Activated CD8-positive, alpha-beta memory T cell treated with anti-CD3 and anti-CD28 coated beads, Interleukin-2, amount 50 U/mL, for 48 hours (primary cell): Measurements from ENCODE around the gene SALL4.
"Not testable (repeated sequence)": the region's sequence is repeated elsewhere in the genome, so short reads cannot be mapped to it uniquely, and the experiment has no call there.

ENCODE experiments used
- DNase-seq: peaks from one replicate; pipeline ENCODE4 v3.0.0-alpha.2; 2020

Gene SALL4

DNA sequence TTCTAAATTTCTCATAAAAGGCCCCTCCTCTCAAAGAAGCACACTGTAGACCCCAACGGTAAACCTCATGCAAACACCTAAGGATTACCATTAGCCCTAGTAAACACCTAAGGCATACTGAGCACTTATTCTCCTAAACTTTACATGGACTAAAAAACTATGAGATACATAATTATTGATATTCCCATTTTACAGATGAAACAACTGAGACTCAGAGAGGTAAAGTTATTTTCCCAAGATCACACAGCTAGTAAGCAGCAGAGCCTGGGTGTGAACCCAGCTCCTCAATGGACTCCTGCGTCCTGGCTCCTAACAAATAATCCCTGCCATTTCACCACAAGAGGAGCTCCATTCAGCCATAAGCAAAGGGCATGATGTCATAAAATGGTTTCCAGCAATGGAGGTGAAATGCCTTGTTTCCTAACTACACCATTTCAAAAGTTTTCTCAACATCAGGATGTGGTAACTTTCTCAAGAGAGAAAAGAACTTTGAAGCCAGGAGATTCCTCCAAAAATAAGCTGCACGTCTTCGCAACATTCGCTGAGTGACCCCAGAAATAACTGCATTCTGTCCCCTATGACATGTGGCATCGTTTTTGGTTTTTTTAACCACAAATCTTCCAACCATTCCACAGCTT is 38.2 kb downstream of the SALL4 start:
- DNase-seq, result no peak

DNA sequence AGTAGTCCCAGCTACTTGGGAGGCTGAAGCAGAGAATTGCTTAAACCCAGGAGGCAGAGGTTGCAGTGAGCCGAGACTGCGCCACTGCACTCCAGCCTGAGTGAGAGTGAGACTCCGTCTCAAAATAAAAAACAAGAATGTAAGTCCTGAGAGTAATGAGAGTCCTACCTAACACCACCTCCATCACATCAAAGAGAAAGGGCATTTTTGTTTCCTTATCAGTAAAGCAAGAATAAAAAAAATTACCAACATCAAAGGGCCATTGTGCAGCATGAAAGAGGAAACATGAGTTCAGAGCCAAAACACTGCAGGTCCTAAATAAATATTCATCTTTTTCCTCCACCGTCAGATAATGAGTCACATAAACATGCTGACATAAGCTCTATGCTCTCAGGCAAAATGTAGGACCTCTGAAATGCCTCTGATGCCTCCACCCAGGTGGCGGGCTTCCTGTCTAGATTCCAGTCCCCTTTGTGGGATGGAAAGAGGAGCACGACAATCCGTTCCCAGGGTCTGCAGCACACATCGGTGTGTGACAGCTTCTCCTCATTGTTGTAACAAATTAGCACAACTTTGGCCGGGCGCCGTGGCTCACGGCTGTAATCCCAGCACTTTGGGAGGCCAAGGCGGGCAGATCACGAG is 41.3 kb downstream of the SALL4 start:
- DNase-seq, result no peak

DNA sequence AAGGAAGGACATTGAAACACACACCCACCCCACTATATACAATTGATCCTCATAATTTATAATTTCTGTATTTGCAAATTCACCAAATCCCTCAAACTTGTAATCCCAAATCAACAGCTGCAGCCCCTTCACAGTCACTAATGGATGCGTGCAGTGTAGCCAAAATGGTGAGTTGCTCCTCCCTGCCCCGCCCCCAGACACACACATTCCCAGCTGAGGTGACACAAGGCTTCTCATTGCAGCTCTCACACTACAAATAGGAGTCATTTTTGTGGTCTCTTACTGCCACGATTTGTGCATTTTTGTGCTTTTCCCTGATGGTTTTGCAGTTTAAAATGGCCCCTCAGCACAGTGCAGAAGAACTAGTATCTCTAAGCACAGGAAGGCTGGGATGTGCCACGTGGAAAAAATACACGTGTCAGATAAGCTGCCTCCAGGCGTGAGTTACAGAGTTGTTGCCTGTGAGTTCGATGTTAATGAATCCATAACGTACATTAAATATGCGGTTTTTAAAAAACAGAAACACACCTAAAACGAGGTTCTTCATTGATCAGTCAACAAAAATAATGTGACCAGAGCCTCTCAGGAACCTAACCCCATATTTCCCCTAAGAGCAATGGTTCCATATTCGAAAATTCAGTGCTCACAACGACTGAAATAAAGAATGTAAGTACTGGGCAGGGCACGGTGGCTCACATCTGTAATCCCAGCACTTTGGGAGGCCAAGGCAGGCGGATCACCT is 42.4 kb downstream of the SALL4 start:
- no peak for DNase-seq

DNA sequence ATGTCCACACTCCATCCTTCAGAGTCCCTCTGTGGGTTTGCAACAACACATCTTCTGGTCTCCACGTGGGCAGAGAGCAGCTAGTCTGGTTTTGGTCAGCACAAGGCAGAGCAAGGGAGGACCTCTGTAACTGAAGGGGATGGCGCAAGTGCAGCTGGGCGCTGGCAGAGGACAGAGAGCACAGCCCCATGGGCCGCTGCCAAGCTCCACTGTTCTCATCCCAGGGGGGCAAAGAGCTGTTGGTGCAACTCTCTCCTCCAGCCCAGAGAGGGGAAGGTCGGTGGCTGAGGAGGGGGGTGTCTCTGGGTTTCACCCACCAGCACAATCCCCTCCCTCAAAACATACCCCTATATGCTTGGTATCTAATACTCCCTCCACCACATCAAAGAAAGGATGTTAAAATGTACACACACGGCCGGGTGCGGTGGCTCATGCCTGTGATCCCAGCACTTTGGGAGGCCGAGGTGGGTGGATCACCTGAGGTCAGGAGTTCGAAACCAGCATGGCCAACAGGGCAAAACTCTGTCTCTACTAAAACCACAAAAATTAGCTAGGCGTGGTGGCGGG is 43.3 kb downstream of the SALL4 start:
- DNase-seq, result no peak

DNA sequence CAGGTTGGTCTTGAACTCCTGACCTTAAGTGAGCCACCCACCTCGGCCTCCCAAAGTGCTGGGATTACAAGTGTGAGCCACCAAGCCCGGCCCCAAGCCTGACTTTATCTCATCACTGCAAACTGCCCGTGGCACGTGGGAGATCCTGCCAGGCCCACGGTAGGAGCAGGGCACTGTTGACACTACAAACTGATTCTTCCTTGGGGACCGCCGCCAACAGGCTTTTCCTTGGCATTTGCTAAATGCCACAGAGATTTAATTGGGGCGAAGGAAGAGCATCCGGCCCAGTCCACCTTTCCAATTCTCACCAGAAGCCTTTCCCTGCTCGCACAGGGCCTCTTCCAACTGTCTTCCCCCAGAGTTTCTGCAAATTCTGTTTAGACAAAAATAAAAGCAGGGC is 45.1 kb downstream of the SALL4 start:
- DNase-seq, result no peak

DNA sequence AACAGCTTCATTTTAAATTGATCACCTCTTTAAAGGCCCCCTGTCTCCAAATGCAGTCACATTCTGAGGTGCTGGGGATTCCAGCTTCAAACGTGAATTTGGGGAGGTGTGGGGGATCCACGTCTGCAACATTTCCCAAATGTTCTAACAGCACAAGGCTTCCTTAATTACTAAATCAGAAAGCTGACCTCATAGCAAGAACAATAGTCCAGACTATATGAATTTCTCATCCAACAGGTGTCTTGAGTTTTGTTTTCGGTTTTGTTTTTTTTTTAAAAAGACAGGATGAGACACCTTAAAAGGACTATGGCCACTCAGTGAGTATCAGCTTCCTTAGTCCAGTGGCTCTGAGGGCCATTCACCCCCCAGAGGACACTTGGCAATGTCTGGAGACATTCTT is 45.7 kb downstream of the SALL4 start:
- no peak for DNase-seq

DNA sequence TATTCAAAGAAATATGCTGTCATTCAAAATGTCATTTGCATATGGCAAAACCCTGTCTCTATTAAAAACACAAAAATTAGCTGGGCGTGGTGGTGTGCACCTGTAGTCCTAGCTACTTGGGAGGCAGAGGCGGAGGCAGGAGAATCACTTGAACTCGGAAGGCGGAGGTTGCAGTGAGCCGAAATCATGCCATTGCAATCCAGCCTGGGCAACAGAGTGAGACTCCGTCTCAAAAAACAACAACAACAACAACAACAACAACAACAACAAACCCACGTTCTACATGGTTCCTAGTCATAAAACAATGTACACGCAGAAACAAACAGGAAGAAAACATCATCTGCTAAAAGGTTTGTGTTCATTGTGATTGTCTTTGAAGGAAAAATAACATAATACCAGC is 49.1 kb downstream of the SALL4 start:
- DNase-seq, result not testable (repeated sequence)

DNA sequence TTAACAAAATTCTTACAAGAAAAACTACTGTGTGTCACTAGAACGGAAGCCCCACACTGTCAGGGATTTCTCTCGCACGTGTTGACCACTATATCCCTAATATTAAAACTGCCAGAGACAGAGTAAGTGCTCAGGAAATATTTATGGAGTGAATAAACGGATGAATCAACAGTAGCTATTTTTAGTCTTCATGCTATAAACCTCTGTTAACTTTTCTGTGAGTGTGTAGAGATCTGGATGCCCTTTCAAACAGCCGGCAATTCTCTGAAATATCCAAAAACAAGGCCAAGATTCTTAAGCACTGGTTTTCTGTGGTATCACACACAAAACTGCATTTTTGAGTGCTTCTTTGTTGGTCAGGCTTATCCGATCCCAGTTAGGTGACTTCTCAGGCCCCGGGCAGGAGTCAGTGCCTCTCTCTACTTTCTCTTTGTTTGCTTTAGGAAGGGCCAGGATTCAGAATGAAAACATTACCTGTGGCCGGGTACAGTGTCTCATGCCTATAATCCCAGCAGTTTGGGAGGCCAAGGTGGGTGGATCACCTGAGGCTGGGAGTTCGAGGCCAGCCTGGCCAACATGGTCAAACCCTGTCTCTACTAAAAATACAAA is 49.9 kb downstream of the SALL4 start:
- no peak for DNase-seq

DNA sequence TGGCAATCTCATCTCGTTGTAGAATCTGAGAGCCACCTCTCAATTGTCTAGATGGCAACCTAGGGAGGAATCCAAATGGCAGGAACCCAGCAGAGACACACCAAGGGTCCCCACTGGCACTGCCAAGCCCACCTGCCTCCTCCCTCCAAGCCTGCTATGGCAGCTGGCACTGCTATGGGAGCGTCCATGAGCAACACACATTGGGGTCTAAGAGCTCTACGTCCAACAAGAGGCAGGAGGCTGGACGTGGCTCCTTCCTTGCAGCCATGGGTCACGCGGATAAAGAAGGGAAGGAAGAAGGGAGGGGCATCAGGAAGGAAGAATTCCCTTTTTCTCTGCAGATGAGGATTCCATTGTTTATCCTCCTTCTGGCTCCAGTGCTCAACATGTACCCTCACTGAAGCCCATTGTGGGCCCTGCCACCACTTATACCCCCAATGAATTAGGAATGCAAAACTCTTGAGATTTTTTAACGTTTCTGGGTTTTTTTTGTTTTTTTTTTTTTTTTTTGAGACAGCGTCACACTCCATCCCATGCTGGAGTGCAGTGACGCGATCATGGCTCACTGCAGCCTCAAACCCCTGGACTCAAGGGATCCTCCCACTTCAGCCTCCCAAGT is 51.4 kb downstream of the SALL4 start:
- no peak for DNase-seq

DNA sequence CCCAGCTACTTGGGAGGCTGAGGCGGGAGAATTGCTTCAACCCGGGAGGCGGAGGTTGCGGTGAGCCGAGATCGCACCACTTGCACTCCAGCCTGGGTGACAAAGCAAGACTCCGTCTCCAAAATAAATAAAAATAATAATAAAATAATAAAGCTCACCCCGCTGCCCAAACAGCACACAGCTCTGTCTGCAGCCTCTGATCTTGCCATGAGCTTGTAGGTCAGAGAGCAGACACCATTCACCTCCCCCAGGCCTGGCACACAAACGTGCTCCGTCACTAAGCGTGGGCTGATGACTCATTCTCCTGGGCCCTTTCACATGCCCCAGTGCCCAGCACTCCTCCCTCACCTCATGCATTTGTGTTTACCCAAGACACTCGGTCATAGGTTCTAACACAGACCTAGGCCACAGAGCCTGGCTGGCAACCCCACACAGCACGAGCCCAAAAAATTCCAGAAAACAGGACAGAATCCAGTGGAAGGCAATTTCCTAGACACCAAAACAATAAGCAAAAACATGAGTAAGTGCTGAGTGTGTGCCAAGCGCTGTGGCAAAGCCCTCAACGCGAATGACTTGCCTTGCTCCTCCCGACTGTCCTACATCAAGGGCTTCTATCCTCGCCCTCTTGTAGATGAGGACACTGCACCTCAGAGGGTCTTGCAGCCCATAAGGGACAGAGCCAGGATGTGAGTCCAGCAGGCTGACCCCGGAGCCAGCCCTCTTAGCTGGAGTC is 52.1 kb downstream of the SALL4 start:
- DNase-seq, result no peak

DNA sequence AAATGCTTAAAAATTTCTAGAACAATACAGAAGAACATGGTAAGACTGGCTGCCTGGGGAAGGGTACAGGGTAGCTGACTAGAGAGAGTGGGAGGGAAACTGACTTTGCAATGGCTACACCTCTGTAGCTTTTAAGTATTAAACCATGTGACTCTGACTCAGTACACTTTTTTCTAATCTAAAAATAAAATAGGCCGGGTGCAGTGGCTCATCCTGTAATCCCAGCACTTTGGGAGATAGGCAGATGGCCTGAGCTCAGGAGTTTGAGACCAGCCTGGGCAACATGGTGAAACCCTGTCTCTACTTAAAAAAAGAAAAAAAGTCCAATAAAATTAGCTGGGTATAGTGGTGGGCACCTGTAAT is 52.7 kb downstream of the SALL4 start:
- DNase-seq, result no peak

DNA sequence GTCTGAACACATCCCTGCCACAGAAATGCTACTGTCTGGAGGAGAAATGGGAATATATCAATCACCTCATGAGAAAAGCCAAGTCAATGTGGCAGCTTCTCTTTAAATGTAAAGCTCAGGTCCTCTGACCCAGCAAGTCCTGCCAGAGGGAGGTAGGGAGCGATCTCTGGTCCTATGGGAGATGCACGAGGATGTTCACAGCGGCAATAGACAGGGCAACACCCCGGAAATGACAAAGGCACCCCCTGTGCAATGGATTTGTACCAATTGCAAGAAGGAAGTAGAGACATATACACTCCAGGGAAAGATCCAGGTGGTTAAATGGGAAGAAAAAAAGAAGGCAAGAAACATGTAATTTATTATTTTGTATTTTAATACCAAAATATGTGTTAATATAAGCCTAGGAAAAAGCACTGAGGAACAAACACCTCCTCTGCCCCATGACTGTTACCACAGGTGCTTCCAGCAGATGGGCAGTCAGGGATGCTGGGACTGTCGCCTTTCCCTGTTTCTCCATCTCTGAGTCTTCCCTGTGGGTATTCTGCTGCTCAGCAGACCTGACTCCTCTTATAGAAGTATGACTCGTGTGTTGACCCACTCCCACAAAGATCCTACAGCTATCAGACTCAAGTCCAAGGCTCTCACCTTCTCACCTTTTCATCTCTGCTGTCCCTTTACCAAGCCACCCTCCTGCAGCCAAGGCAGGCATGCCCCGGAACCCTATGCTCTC is 55.0 kb downstream of the SALL4 start:
- no peak for DNase-seq

DNA sequence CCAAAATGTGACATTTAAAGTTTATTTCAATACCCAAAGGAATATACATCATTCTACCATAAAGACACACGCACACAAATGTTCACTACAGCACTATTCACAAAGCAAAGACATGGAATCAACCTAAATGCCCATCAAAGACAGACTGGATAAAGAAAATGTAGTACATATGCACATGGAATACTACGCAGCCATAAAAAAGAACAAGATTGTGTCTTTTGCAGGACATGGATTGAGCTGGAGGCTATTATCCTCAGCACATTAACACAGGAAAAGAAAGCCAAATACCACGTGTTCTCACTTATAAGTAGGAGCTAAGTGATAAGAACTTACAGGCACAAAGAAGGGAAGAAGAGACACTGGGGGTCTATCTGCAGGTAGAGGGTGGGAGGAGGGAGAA is 56.5 kb downstream of the SALL4 start:
- DNase-seq, result no peak

DNA sequence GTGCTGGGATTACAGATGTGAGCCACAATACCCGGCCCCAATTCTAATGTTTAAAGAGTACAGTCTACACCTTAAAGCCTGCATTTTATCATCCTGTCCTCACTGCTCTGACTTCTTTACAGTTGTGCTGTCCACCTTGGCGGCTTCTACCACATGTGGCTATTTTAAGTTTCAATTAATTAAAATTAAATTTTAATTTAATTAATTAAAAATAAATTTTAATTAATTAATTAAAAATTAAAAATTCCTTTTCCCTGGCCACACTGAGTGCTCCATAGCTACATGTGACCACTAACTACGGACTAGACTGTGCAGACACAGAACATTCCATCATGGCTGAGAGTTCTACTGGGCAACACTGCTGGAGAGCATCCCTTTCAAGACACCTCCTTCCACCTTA is 61.5 kb downstream of the SALL4 start:
- no peak for DNase-seq

DNA sequence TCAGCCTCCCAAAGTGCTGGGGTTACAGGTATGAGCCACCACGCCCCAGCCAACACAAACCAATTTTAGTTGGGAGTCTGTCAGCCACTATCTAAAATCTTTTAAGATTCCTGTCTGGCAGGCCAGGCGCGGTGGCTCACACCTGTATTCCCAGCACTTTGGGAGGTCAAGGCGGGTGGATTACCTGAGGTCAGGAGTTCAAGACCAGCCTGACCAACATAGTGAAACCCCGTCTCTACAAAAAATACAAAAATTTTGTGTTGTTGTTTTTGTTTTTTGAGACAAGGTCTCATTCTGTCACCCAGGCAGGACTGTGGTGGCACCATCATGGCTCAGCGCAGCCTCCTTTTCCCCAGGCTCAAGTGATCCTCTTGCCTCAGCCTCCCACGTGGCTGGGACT is 62.0 kb downstream of the SALL4 start:
- DNase-seq, result not testable (repeated sequence)

DNA sequence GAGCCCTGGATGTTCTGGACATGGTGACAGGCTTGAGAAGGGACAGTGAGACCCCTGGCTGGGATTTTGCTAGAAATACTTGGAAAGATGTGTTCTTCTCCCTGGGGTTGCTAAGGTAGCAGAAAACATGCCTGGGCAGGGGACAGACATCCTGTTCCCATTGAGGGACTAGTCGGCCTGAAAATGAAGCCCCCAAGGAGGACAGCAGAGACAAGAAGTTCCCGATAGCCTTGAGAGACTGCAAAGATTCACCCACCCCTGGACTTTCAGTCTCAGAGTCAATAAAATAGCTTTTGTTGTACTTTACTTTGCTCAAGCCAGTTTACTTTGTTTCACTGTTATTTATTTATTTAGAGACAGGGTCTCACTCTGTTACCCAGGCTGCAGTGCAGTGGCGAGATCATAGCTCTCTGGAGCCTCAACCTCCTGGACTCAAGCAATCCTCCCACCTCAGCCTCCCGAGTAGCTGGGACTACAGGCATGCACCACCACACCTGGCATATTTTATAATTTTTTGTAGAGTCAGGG is 62.5 kb downstream of the SALL4 start:
- DNase-seq, result no peak

DNA sequence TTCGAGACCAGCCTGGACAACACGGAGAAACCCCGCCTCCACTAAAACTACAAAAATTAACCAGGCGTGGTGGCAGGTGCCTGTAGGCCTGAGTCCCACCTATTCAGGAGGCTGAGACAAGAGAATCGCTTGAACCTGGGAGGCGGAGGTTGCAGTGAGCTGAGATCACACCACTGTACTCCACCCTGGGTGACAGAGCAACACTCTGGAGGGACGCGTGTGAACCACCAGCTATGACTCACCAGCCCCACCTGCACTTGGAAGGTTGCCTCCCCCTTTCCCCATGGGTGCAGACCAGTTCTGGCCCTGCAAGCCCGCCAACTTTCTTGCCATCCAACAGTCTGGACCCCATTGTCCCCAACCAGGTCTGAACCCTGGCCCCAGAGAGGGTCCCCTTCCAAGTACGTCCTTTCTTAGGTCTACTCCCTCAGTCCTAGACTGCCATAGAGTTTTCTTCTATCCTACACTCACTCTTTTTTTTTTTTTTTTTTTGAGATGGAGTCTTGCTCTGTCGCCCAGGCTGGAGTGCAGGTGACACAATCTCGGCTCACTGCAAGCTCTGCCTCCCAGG is 63.4 kb downstream of the SALL4 start:
- no peak for DNase-seq

DNA sequence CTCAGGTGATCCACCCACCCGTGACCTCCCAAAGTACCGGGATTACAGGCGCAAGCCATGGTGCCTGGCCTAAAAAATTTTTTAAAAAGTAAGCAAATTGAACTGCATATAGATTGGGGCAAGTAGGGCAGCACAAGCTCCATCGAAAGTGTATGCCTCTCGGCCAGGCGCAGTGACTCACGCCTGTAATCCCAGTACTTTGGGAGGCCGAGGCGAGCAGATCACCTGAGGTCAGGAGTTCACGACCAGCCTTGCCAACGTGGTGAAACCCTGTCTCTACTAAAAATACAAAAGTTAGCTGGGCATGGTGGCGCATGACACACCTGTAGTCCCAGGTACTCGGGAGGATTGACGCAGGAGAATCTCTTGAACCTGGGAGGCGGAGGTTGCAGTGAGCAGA is 64.1 kb downstream of the SALL4 start:
- not testable (repeated sequence) for DNase-seq

DNA sequence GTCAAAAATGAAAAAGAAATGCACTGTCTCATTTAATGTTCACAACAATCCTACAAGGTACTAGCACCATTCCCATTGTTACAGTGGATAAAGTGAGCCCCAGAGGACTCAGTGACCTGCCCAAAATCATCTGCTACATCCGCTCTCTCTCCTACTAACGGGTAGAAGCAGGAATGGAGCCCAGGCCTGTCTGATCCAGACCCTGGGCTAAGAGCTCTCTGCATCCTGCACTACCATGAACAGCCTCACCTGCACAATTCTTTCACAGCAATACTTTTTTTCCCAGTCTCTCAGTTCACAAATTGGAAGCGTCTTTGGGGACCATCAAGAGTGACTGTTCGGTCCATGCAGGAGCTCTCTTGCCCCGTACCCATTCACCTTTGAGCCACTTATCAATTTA is 65.4 kb downstream of the SALL4 start:
- no peak for DNase-seq

DNA sequence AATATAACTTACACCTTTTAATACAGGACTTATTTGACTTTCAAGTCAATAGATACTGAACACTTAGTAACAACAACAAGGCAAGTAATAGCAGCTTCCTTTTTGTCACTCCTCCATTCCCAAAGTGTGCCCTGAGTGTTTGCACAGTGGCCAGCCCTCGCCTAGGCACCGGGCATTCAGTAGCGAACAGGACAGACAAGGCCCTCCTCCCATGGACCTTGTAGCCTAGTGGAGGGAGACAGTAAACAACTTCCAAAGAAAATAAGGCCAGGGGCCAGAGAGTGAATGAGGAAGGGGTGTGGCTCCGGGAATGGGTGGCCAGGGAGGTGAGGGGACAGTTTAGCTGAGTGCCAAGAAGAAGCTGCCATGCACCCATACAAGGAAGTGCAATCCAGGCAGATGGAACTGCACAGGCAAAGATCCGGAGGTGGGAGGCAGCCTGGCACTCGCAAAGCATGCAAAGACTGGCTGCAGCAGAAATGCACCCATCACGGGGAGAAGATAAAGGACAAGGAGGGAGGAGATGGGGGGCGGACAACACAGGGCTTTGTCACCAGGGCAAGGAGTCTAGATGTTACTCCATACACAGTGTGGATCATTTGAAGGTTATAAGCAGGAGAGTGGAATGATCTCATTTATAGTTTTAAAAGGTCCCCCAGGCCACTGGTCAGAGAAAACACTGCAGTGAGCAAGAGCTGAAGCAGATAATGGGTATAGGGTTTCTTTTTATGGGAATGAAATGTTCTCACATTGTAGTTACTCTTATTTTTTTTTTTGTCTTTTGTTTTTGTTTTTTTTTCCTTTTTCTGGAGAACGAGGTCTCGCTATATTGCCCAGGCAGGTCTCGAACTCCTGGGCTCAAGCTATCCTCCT is 66.4 kb downstream of the SALL4 start:
- no peak for DNase-seq
